HG03060 (cell line): Measurements from ENCODE around the gene RAB5IF.

Experiments used
- ATAC-seq: cut with Tn5 transposase; IDR thresholded peaks from one replicate; pipeline ENCODE4 v1.9.1; 2021; ENCODE audit warnings: low read depth, moderate number of reproducible peaks; ENCODE audit not compliant: unreplicated experiment

RAB5IF gene

GRCh38 chr20:36658300-36658699 is 52.7 kb downstream of the RAB5IF start:
- ATAC-seq = no peak
